SK-N-SH (cell line): Measurements from ENCODE around the gene BUD31. TPM values are rescaled to one million over a fixed set of nuclear protein-coding genes. Genes with fewer than 3 reads are reported as not detected.

ENCODE experiments used
- CTCF ChIA-PET: fragments of 300-600, 350-600 bp; formaldehyde crosslinking; extraction: SDS; loops from one replicate; lab custom pipeline; 2021; lab: Yijun Ruan, JAX
- POLR2A ChIA-PET: fragments of 350-600 bp; sonication (Branson Sonifier 250); formaldehyde crosslinking; extraction: SDS; loops from one replicate; lab custom pipeline; 2020; ENCODE audit warnings: antibody characterized with exemption, inconsistent platforms; lab: Yijun Ruan, JAX
- DNase-seq: peaks from one replicate; pipeline ENCODE4 v3.0.0; 2012
- H2AFZ ChIP-seq: fragments of 200-600 bp; sonication (generic); 2 replicates; pipeline ENCODE4 v1.8.1; 2016; ENCODE audit warnings: antibody characterized with exemption, mild to moderate bottlenecking, low read depth
- H3F3A ChIP-seq: fragments of 200-600 bp; sonication (generic); replicated peaks from 2 replicates; pipeline ENCODE3; 2016; ENCODE audit warnings: antibody characterized with exemption, mild to moderate bottlenecking; ENCODE audit not compliant: insufficient read depth
- H3K27ac ChIP-seq, 2 experiments: fragments of 200-500 bp in 1 of 2; fragments of 200-600 bp in 1 of 2; sonication (Bioruptor generic) in 1 of 2; sonication (generic), shearing (Covaris generic) in 1 of 2; 2 replicates each; pipeline versions ENCODE4 v1.5.1 to v1.6.1; 2014 to 2016; ENCODE audit warnings: low read depth in 2 of 2, inconsistent platforms in 1 of 2, low read length in 1 of 2, mild to moderate bottlenecking in 1 of 2, mixed read lengths in 1 of 2
- H3K27me3 ChIP-seq: fragments of 200-600 bp; sonication (generic), shearing (Covaris generic); 2 replicates; pipeline ENCODE4 v1.6.1; 2016; ENCODE audit warnings: mixed run types; ENCODE audit not compliant: insufficient read depth
- H3K36me3 ChIP-seq, 2 experiments: fragments of 200-500 bp in 1 of 2; fragments of 200-600 bp in 1 of 2; sonication (Bioruptor generic) in 1 of 2; sonication (generic) in 1 of 2; replicated peaks in 1 of 2; 2 replicates each; pipeline versions ENCODE3 to v1.5.1; 2014 to 2016; ENCODE audit warnings: low read length in 1 of 2, mild to moderate bottlenecking in 1 of 2; ENCODE audit not compliant: insufficient read depth in 2 of 2, control insufficient read depth in 1 of 2
- H3K4me1 ChIP-seq, 2 experiments: fragments of 200-500 bp in 1 of 2; fragments of 200-600 bp in 1 of 2; sonication (Bioruptor generic) in 1 of 2; sonication (generic), shearing (Covaris generic) in 1 of 2; 2 replicates each; pipeline versions ENCODE4 v1.5.1 to v1.6.1; 2014 to 2016; ENCODE audit warnings: low read depth in 1 of 2, low read length in 1 of 2, mixed run types in 1 of 2; ENCODE audit not compliant: insufficient read depth in 2 of 2, control insufficient read depth in 1 of 2
- H3K4me2 ChIP-seq: fragments of 200-600 bp; sonication (generic), shearing (Covaris generic); 2 replicates; pipeline ENCODE4 v1.6.1; 2017; ENCODE audit warnings: mixed run types
- H3K4me3 ChIP-seq, 2 experiments: fragments of 200-500 bp in 1 of 2; fragments of 200-600 bp in 1 of 2; sonication (Bioruptor generic) in 1 of 2; sonication (generic), shearing (Covaris generic) in 1 of 2; 2 replicates each; pipeline versions ENCODE4 v1.5.1 to v1.8.1; 2014 to 2016; ENCODE audit warnings: low read depth in 2 of 2, inconsistent platforms in 1 of 2, low read length in 1 of 2, mild to moderate bottlenecking in 1 of 2, mixed read lengths in 1 of 2, moderate library complexity in 1 of 2
- H3K79me2 ChIP-seq: fragments of 200-600 bp; sonication (generic); 2 replicates; pipeline ENCODE4 v1.8.1; 2017; ENCODE audit warnings: mild to moderate bottlenecking; ENCODE audit not compliant: insufficient read depth
- H3K9ac ChIP-seq: fragments of 200-600 bp; sonication (generic); 2 replicates; pipeline ENCODE4 v1.6.1; 2017; ENCODE audit warnings: mixed run types
- H3K9me2 ChIP-seq: fragments of 200-600 bp; sonication (generic); 2 replicates; pipeline ENCODE4 v1.6.1; 2017; ENCODE audit warnings: mixed run types
- H3K9me3 ChIP-seq: fragments of 200-600 bp; sonication (generic); 2 replicates; pipeline ENCODE4 v1.6.1; 2017; ENCODE audit warnings: mixed run types, mild to moderate bottlenecking, moderate library complexity
- H4K20me1 ChIP-seq: fragments of 200-600 bp; sonication (generic); 2 replicates; pipeline ENCODE4 v1.6.1; 2017; ENCODE audit warnings: mild to moderate bottlenecking, mixed run types; ENCODE audit not compliant: insufficient read depth
- CHD2 ChIP-seq: fragments of 150-350 bp; IDR thresholded peaks from 2 replicates; pipeline ENCODE4 v1.6.1; 2018; ENCODE audit warnings: low read length; ENCODE audit not compliant: partially characterized antibody
- EP300 ChIP-seq, 2 experiments: IDR thresholded peaks; 2 replicates each; pipeline versions ENCODE4 v1.4.0 to v1.6.1; 2012; ENCODE audit warnings: borderline replicate concordance in 1 of 2, low read depth in 1 of 2, low read length in 1 of 2
- EZH2phosphoT487 ChIP-seq: fragments of 200-600 bp; sonication (generic); IDR thresholded peaks from 2 replicates; pipeline ENCODE4 v1.6.1; 2017; ENCODE audit warnings: low read depth, mixed run types, mild to moderate bottlenecking, antibody characterized with exemption, moderate library complexity, borderline replicate concordance
- FOSL2 ChIP-seq: IDR thresholded peaks from 2 replicates; pipeline ENCODE4 v1.4.0; 2012; ENCODE audit warnings: low read depth, mild to moderate bottlenecking, moderate library complexity, borderline replicate concordance
- FOXJ3 ChIP-seq: sonication (generic); formaldehyde crosslinking; IDR thresholded peaks from 2 replicates; pipeline ENCODE4 v1.5.1; 2020; ENCODE audit warnings: mild to moderate bottlenecking, missing genetic modification reagents
- FOXM1 ChIP-seq: IDR thresholded peaks from 2 replicates; pipeline ENCODE4 v1.4.0; 2012; ENCODE audit warnings: low read depth, mild to moderate bottlenecking
- GABPA ChIP-seq: IDR thresholded peaks from 2 replicates; pipeline ENCODE4 v1.4.0; 2012; ENCODE audit warnings: low read depth, mild to moderate bottlenecking
- JUND ChIP-seq: IDR thresholded peaks from 2 replicates; pipeline ENCODE4 v1.4.0; 2012
- MEF2A ChIP-seq: IDR thresholded peaks from 2 replicates; pipeline ENCODE4 v1.4.0; 2012; ENCODE audit warnings: low read depth, borderline replicate concordance
- MXI1 ChIP-seq: IDR thresholded peaks from 2 replicates; pipeline ENCODE4 v1.6.1; 2012; ENCODE audit warnings: mild to moderate bottlenecking, low read depth, low read length, improper control_type of control experiment
- NFIC ChIP-seq: IDR thresholded peaks from 2 replicates; pipeline ENCODE4 v1.4.0; 2012; ENCODE audit warnings: borderline replicate concordance
- NRF1 ChIP-seq: IDR thresholded peaks from 2 replicates; pipeline ENCODE4 v1.6.1; 2012; ENCODE audit warnings: low read depth, mild to moderate bottlenecking, low read length
- PBX3 ChIP-seq: IDR thresholded peaks from 2 replicates; pipeline ENCODE4; 2012
- POLR2AphosphoS5 ChIP-seq: IDR thresholded peaks from 2 replicates; pipeline ENCODE4 v1.6.1; 2012; ENCODE audit warnings: low read depth, low read length
- RAD21 ChIP-seq: IDR thresholded peaks from 2 replicates; pipeline ENCODE4 v1.6.1; 2012; ENCODE audit warnings: mild to moderate bottlenecking, low read length
- RCOR1 ChIP-seq: fragments of 150-350 bp; IDR thresholded peaks from 2 replicates; pipeline ENCODE4 v1.6.1; 2017; ENCODE audit warnings: antibody characterized with exemption, low read length
- RXRA ChIP-seq: IDR thresholded peaks from 2 replicates; pipeline ENCODE4 v1.4.0; 2012; ENCODE audit warnings: low read depth, mild to moderate bottlenecking, borderline replicate concordance
- SIN3A ChIP-seq: IDR thresholded peaks from 2 replicates; pipeline ENCODE4 v1.6.1; 2012; ENCODE audit warnings: low read depth, mild to moderate bottlenecking, low read length, moderate library complexity, borderline replicate concordance
- TAF1 ChIP-seq: IDR thresholded peaks from 2 replicates; pipeline ENCODE4 v1.6.1; 2012; ENCODE audit warnings: low read depth, mild to moderate bottlenecking, low read length, moderate library complexity, borderline replicate concordance
- USF2 ChIP-seq: fragments of 150-350 bp; IDR thresholded peaks from 2 replicates; pipeline ENCODE4 v1.6.1; 2017; ENCODE audit warnings: antibody characterized with exemption, low read length, low read depth, borderline replicate concordance
- YY1 ChIP-seq: IDR thresholded peaks from 2 replicates; pipeline ENCODE4 v1.4.0; 2012; ENCODE audit warnings: low read depth, mild to moderate bottlenecking
- ZBTB33 ChIP-seq: IDR thresholded peaks from 2 replicates; pipeline ENCODE4 v1.4.0; 2012; ENCODE audit warnings: low read depth, borderline replicate concordance
- WGBS: methylation state at CpG from one replicate; pipeline ENCODE4 v1.1.6; 2017; ENCODE audit warnings: low lambda C conversion rate; 5-methylcytosine and 5-hydroxymethylcytosine counted together
- polyA plus RNA-seq, 3 experiments: library from polyadenylated mRNA; depleted of rRNA; stranded (reverse); fragments of >200 nt; gene quantifications; 2 replicates each; pipeline ENCODE4 v1.2.3, GENCODE V29; 2012
- TF ChIP-seq, protein P1 (sequence below): IDR thresholded peaks from 2 replicates; pipeline ENCODE4 v1.4.0; 2012; ENCODE audit warnings: low read depth, borderline replicate concordance

BUD31 gene
- polyA plus RNA-seq, 1 of the 3 experiments (the other 2 are of a cell fraction): 162 TPM

- TF ChIP-seq NFIC: no peak
- TF ChIP-seq RXRA: no peak
- no peak for TF ChIP-seq EP300 (IDR thresholded peaks at IDR 0.05; ENCODE audit: borderline replicate concordance in 1 of 2, low read depth in 1 of 2, low read length in 1 of 2)
- no peak for TF ChIP-seq POLR2AphosphoS5
Observed at GRCh38 chr7:99392659-99393354, 16.0 kb upstream of the BUD31 start (continued).

DNA sequence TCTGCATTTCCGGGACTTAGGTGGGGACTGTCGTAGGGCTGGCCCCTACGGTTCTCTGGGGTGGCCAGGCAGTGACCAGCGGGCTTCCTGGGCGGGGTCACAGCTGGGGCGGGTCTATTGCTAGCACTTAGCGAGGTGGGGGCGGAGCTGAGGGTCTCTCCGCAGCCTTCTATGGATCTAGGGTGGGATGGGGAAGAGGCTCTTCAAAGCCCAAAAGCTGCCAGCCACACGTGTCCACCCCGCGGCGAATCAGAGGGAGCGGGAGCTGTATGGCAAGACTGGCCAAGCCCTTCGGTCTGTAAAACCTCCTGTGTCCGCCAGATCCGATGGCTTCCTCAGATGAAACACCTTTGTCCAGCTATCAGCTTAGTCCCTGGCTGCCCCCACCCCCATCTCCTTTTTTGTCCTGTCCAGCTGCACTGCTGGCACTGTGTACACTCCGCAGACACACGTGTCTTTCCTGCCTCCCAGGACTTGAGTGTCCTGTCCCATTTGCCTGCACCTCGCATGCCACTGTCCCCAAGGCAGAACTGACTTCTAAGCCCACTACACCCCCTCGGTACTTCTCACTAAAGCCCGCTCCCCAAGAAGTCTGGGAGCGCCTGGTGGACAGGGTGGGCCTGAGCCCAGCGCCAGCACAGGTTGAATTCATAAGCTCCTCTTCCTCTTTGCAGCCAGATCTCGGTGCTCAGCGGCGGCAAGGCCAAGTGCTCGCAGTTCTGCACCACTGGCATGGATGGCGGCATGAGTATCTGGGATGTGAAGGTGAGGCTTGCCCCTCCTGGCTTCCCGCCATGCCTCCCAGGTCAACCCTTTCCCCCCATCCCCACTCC, 15.2 kb upstream of the BUD31 start:
- Histone ChIP-seq H3K9me2 (no peaks in the 10 kb centered on the region), H3K79me2 (peaks cover 18% of the 10 kb centered on the region; the same call in 1 of the 2 replicates), H3K27me3 (no peaks in the 10 kb centered on the region), H3K9ac (no peak overlapping the region), H3K27ac (peak overlapping the region in 1 of 2 experiments; percentile 67; a peak in 2 of 4 replicates)
- peak; percentile 96 for DNase-seq
- TF ChIP-seq MEF2A (no peak), RCOR1 (no peak), TAF1 (no peak), PBX3 (no peak), FOXJ3 (no peak), EZH2phosphoT487 (no peak), ZBTB33 (0 out of 2 replicates have a peak, but pooled peaks have one; percentile 9), SIN3A (no peak), NFIC (no peak), MXI1 (peak; percentile 93), GABPA (no peak), USF2 (peak; percentile 20; the same call in 1 of the 2 replicates), RAD21 (no peak), CHD2 (peak; percentile 25), EP300 (IDR thresholded peaks at IDR 0.05; ENCODE audit: borderline replicate concordance in 1 of 2, low read depth in 1 of 2, low read length in 1 of 2) (no peak), JUND (0 out of 2 replicates have a peak, but pooled peaks have one; percentile 1), YY1 (no peak), RXRA (no peak), FOXM1 (no peak), FOSL2 (no peak), NRF1 (no peak)
- TF ChIP-seq, protein P1, sequence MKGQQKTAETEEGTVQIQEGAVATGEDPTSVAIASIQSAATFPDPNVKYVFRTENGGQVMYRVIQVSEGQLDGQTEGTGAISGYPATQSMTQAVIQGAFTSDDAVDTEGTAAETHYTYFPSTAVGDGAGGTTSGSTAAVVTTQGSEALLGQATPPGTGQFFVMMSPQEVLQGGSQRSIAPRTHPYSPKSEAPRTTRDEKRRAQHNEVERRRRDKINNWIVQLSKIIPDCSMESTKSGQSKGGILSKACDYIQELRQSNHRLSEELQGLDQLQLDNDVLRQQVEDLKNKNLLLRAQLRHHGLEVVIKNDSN: peak; percentile 50; the same call in 1 of the 2 replicates
- TF ChIP-seq, all 33 proteins: peak for 6
- Histone ChIP-seq H3K9me3 (no peaks in the 10 kb centered on the region), H3K4me1 (peaks cover 0 to 17% of the 10 kb centered on the region in 2 experiments; a peak in 1 of 4 replicates), H2AFZ (no peak overlapping the region), H4K20me1 (peaks cover 46% of the 10 kb centered on the region), H3K36me3 (peaks cover 60 to 63% of the 10 kb centered on the region in 2 experiments), H3K4me2 (peak overlapping the region; percentile 30; the same call in 1 of the 2 replicates), H3F3A (peaks cover 78% of the 10 kb centered on the region), H3K4me3 (peak overlapping the region in 1 of 2 experiments; percentile 41; a peak in 2 of 4 replicates)
- ChIA-PET CTCF (interaction anchor here (0.9 to 3.2 kb wide), 6 partner anchors 9 to 81 kb away, joined by 3 to 11 read pairs (median 4); no protein-coding TSS in a partner anchor), POLR2A (interaction anchor here (0.7 to 10.2 kb wide), 10 partner anchors 10 to 708 kb away, joined by 3 to 102 read pairs (median 5); partner anchors contain the start of genes AP4M1, BUD31, MCM7 and PDAP1)
- WGBS: 71% methylated on average over 29 of the region's 30 CpGs
